Stimulated activated CD4-positive, alpha-beta T cell treated with anti-CD3 and anti-CD28 coated beads, Interleukin-1b, Interleukin-23, amount 100 ng/mL, for 1 hour (primary cell): Measurements from ENCODE around the gene PLEKHM1.
"Not testable (repeated sequence)": the region's sequence is repeated elsewhere in the genome, so short reads cannot be mapped to it uniquely, and the experiment has no call there.

Source experiments
- DNase-seq, 2 donors: peaks; one replicate each; pipeline ENCODE4 v3.0.0-alpha.2; 2020; ENCODE audit warnings: low read depth in 2 of 2

PLEKHM1 gene

DNA sequence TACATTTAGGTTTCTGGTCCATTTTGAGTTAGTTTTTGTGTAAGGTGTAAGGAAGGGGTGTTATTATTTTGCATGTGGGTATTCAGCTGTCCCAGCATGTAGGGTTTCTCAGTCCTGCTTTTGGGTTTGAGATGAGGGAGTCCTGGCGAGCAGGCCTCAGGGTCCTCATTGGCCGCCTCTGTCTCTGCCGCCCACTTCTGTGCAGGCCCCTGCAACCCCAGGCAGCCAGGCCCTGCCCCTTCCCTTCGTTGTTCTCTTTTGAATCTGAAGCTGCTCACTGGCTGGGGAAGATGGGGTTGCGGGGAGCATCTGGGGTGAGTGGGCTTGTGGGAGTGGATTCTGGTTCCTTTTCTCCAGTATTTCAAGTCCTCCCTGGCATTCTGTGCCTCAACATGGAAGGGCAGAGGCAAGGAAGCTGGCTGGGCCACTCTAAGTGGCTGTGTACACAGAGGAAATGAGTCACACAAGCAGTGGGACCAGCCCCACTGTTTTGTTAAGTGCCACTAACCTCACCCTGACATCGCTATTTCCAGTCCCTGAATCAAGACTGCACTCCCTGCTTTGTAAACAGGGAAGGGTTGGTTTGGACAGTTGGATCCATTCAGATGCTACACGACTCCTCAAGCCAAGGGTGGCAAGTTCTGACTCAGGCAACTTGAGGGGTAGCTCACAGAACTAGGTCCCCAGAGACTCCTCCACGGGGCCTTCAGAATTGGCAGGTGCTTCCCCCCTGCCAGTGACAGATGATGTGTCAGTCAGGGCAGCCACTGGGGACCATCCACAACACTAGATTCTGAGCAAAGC lies 28.8 kb downstream of the PLEKHM1 start:
- not testable (repeated sequence) for DNase-seq

DNA sequence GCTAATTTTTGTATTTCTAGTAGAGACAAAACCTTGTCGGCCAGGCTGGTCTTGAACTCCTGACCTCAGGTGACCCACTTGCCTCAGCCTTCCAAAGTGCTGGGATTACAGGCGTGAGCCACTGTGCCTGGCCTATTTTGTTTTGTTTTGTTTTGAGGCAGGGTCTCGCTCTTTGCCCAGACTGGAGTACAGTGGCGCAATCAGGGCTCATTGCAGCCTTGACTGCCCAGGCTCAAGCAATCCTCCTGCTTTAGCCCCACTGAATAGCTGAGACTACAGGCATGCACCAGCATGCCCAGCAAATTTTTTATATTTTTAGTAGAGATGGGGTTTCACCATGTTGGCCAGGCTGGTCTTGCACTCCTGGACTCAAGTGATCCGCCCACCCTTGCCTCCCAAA lies 30.1 kb downstream of the PLEKHM1 start:
- not testable (repeated sequence) for DNase-seq

DNA sequence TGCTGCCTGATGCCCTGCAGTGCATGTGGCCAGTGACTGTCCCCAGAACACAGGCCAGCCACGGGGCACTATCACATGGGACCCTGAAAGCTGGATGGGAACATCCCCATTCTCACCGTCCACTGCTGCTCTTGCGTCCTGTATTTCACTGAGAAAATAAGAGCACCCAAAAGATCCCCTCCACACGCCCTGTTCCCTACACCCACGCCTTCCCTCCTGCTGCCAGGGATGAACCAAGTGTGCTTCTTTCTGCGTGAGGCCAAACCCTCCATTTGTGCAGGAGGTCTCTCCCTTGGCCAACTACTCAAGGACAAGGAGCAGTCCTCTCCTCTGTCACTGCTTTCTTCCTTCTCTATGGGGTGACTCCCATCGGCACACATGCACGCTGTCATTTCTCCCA lies 36.2 kb downstream of the PLEKHM1 start:
- DNase-seq, result not testable (repeated sequence)

DNA sequence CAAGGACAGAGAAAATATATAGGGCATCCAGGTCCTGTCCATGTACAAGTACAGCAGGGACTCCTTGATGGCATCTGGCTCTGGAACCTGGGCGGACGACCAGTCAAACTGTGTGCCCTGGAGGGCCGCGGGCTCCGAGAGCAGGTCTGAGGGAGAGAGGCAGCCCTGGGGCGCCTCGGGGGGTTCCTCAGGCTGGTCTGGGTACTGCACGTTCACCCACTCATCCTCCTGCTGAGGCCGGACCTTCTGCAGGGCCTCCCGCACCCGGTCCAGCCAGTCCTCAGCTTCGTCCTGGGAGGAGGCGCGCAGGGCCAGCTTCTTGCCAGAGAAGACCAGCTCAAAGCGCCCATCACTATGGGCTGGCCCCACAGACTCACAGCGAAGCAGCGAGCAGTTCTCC lies 36.8 kb downstream of the PLEKHM1 start:
- DNase-seq, result not testable (repeated sequence)

- DNase-seq, result not testable (repeated sequence)
Measured at GRCh38 chr17:45453225-45453534, 37.3 kb downstream of the PLEKHM1 start.

DNA sequence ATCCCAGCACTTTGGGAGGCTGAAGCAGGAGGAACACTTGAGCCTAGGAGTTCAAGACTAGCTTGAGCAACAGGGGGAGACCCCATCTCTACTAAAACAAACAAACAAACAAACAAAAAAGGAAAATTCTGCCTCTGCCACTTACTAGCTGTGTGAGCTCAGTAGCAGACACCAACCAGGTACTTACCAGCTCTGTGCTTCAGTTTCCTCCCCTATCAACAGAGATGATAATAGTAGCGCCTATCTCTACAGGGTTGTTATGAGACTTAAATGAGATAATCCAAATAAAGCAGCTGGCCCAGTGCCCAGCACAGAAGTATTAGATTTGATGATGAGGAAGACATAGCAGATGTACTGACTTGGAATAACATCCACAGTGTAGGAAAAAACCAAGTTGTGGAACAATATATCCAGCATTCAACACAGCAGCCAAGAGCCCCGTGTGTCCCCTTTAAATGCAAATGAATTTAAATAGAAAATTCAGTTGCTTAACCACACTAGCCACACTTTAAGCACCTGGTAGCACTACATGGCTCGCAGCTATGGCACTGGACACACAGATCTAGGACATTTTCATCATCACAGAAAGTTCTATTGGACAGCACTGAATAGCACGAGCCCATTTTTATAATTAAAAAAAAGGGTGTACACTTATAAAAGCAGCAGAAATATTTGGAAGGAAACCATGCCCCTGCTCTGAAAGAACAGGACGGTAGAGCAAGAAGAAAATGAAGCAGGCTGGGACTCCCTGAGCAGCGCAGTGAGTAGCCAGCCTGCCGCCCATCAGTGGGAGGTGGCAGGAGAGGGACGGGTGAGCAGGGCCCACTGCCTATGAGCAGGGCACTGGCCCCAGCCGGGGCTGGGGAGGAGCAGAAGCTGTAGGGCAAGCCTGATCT lies 37.9 kb downstream of the PLEKHM1 start:
- not testable (repeated sequence) for DNase-seq

- not testable (repeated sequence) for DNase-seq
Measured at GRCh38 chr17:45451660-45452059, 38.9 kb downstream of the PLEKHM1 start.

DNA sequence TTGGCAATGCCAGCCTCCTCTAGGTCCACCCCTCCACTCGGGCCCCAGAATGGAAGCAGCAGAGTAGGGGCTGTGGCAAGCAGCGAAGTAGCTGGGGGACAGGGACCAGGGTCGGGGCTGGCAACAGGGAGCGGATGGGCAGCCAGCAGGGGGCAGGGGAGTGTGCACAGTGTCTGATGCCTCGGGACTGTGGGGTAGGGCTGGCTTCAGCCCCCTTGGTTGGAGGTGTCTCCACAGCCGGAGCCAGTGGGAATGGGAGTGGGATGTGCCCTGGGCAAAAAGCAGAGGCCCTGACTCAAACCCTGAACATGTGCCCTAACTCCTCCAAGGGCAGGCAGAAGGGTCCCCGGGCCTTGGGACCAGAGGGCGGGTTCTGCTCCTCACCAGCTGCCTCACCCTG lies 39.4 kb downstream of the PLEKHM1 start:
- no peak for DNase-seq

- not testable (repeated sequence) for DNase-seq
Measured at GRCh38 chr17:45449708-45450329, 40.7 kb downstream of the PLEKHM1 start.

DNA sequence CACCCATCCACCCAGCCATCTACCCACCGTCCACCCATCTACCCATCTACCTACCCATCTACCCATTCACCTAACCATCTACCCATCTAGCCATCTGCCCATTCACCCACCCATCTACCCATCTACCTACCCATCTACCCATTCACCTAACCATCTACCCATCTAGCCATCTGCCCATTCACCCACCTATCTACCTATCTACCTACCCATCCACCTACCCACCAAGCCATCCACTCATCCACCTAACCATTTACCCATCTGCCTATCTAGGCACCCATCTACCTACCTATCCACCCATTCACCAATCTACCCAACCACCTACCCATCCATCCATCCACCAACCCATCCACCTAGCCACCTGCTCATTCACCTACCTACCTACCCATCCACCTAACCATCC lies 41.3 kb downstream of the PLEKHM1 start:
- DNase-seq, result not testable (repeated sequence)

GRCh38 chr17:45448483-45448882 lies 42.0 kb downstream of the PLEKHM1 start:
- not testable (repeated sequence) for DNase-seq

- not testable (repeated sequence) for DNase-seq
Measured at GRCh38 chr17:45448066-45448465, 42.5 kb downstream of the PLEKHM1 start.

DNA sequence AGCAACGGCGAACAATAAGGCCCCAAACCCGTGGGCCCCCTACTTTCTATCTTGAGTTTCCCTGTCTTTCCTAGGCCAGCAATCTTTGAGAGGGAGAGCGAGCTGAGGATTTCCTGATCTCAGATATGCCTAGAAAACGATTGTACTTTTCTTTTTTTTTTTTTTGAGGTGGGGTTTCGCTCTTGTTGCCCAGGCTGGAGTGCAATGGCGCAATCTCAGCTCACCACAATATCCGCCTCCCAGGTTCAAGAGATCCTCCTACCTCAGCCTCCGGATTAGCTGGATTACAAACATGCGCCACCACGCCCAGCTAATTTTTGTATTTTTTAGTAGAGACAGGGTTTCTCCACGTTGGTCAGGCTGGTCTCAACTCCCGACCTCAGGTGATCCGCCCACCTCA lies 42.9 kb downstream of the PLEKHM1 start:
- not testable (repeated sequence) for DNase-seq

DNA sequence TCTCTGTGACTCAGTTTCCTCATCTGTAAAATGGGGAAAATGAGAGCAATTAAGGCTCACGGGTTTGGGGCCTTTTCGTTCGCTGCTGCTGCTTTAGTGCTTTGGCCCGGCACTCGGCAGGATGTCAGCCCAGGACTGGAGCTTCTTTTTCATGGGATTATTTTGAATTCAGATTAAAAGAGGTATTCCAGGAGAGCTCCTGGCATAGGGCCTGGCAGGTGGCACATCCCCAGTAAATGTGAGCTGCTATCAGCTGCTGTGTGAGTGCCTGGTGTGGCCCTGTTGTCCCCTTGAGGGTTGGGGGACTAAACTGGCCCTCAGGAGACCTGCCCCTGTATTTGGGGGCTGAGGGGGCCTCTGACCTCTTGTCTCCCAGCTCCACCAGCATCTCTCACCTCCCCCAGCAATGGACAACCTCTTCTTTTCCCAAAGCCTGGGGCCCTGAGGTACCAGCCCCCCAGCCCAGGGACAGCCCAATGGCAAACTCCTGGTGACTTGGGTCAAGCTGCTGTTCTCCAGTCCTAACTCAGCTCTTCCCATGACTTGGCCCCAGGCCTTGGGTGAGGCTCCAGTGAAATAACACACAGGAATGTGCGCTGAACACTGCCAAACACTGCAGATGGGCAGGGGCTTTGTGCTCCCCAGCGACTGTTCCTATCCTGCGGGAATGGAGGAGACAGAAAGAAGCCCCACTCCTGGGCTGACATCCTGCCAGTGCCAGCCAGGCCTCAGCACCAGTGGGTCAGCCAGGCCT lies 43.5 kb downstream of the PLEKHM1 start:
- not testable (repeated sequence) for DNase-seq

- not testable (repeated sequence) for DNase-seq
Measured at GRCh38 chr17:45445901-45446743, 44.4 kb downstream of the PLEKHM1 start.

- not testable (repeated sequence) for DNase-seq
Measured at GRCh38 chr17:45444856-45445820, 45.4 kb downstream of the PLEKHM1 start.

DNA sequence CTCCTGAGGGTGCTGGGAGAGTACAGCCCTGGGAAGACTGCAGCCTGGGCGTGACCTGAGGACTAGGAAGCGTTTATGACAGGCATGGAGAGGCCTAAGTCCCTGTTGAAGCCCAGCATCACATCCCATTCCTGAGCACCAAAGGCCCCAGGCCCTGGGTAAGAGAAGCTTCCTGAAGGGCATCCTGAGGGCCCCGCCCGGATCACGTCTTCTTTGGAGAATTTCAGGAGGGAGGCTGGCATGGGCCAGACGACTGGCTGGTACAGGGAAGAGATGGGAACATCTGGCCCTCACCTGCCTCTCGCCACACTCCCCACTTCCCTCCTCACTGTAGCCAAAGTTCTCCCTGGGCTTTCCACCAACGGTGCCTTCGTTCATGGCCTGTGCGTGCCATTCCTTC lies 46.2 kb downstream of the PLEKHM1 start:
- not testable (repeated sequence) for DNase-seq

GRCh38 chr17:45443371-45444260 lies 46.9 kb downstream of the PLEKHM1 start:
- DNase-seq, result not testable (repeated sequence)
